Urinary bladder (tissue), 4 donors: ENCODE measurements around the gene CAPN3. TPM values are rescaled to one million over a fixed set of nuclear protein-coding genes. Genes with fewer than 3 reads are reported as not detected.

Experiments
- DNase-seq: peaks from one replicate; pipeline ENCODE4 v3.0.0-alpha.2; 2015; ENCODE audit errors: extremely low spot score
- H3K27ac ChIP-seq: one replicate; pipeline ENCODE4 v1.5.1; 2013; ENCODE audit warnings: low read depth, mild to moderate bottlenecking, moderate library complexity
- H3K36me3 ChIP-seq: one replicate; pipeline ENCODE4 v1.6.1; 2013; ENCODE audit warnings: mild to moderate bottlenecking, moderate library complexity; ENCODE audit not compliant: insufficient read depth
- H3K4me1 ChIP-seq: one replicate; pipeline ENCODE4 v1.6.1; 2013; ENCODE audit warnings: mild to moderate bottlenecking, moderate library complexity; ENCODE audit not compliant: insufficient read depth
- H3K4me3 ChIP-seq: one replicate; pipeline ENCODE4 v1.5.1; 2013; ENCODE audit warnings: low read depth, low read length
- WGBS: extraction: QIAGEN DNeasy Blood & Tissue Kit; methylation state at CpG from one replicate; pipeline ENCODE4 v1.1.7; 2013; 5-methylcytosine and 5-hydroxymethylcytosine counted together
- polyA plus RNA-seq: library from polyadenylated mRNA; stranded (reverse); fragments of 200-250 nt; gene quantifications from one replicate; pipeline ENCODE4 v1.2.3, GENCODE V29; 2013
- total RNA-seq: library from RNA; depleted of rRNA; stranded (reverse); fragments of >200 nt; gene quantifications from one replicate; pipeline ENCODE4 v1.2.3, GENCODE V29; 2014
- donor health status: healthy with polysubstance abuse.
- donor health status: healthy.

Gene CAPN3
- total and polyA plus RNA-seq, 2 donors: 6.3 to 8.6 TPM

- DNase-seq: no peak
- Histone ChIP-seq H3K4me3 (no peak overlapping the region), H3K36me3 (peaks cover 6% of the 10 kb centered on the region), H3K27ac (no peak overlapping the region), H3K4me1 (no peaks in the 10 kb centered on the region)
- 95% methylated on average over 7 of the region's 7 CpGs for WGBS
These were observed 60.1 kb downstream of the CAPN3 start for GRCh38 chr15:42419369-42419768.

GRCh38 chr15:42421376-42421775 lies 62.1 kb downstream of the CAPN3 start:
- no peak for DNase-seq
- H3K4me1 ChIP-seq: no peaks in the 10 kb centered on the region
- WGBS: 86% methylated on average over 2 of the region's 2 CpGs
- H3K4me3 ChIP-seq: no peak overlapping the region
- peaks cover 6% of the 10 kb centered on the region for H3K36me3 ChIP-seq
- H3K27ac ChIP-seq: no peak overlapping the region

DNA sequence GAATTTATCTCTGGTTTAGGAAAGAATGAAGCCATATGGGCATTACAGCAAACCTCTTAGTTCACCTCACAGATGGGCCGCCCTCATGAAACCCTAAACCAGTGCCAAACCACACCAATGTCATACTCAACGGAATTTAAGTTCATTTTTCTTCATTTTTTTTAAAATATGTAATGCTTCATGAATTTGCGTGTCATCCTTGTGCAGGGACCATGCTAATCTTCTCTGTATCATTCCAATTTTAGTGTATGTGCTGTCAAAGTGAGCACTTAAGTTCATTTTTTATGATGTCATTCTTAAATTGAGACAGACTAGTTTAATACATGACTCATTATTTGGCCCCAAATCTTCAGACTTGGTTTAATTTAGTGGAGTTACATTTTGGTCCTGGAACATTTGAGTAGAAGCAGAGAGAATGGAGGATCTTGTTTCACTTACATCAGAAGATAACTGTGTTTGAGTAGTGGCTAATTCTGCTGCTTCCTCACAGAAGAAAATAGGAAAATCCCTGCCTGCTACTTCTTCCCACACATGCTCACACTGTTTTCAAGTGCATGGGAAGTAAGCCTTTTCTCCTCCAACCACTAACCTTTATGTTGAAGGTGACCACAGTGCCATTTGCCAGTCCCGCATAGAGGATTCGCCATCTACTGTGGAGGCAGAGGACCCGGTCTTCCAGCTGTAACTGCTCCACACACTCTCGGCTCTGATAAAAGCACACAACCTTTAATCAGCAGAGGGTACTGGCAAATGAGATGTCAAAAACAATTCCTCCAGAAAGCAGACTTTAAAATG lies 68.3 kb downstream of the CAPN3 start:
- no peak for DNase-seq
- WGBS: 87% methylated on average over 7 of the region's 7 CpGs
- H3K36me3 ChIP-seq: peaks cover 5% of the 10 kb centered on the region
- H3K4me3 ChIP-seq: no peak overlapping the region
- H3K4me1 ChIP-seq: no peaks in the 10 kb centered on the region
- H3K27ac ChIP-seq: no peak overlapping the region

DNA sequence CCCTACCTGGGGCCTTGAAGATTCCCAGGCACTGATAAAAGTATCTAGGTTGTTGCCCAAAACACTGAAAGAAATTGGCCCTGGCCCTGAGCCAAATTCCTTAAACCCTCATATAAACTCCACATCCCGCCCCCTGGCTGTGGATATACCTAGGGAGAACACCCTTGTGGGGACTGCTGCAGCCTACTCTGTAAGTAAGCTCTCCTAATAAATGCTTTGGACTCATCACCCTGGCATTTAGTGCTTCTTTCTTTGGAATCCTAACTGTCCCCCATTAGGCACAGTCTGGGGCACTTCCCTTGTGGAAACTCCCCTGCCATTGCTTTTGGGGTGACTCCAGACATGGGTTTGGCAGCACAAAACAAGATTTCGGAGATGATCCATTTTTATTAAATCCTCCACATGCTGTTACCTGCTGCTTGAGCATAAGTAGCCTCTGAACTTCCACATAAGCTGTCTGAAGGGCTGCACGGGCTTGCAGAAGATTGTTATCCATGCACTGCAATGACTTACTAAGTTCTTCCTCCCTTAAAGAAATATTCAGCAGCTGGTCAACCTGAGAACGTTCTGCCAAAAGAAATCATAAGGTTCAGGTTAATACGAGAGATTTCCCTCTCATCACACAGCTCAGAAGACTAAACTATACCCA lies 85.2 kb downstream of the CAPN3 start:
- DNase-seq: peak; percentile 26
- H3K36me3 ChIP-seq: peaks cover 1% of the 10 kb centered on the region
- no peaks in the 10 kb centered on the region for H3K4me1 ChIP-seq
- H3K27ac ChIP-seq: no peak overlapping the region
- H3K4me3 ChIP-seq: no peak overlapping the region
- 63% methylated on average over 5 of the region's 5 CpGs for whole genome bisulfite sequencing

DNA sequence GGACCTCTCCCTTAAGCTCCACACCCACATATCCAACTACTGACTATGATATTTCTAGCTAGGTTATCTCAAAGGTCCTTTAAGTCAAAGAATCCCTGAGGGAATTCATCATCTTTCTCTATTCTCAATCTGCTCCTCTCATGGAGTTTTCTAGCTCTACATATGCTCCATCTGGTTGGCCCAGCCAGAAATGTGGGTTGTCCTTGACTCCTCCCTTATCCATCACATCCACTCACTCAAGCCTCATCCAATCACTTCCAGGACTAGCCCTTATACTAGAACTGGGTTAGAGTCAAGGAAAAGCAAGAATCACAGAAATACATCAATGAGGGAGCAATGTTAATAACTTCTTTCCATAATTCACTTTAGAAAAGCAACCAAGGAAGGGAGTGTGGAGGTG lies 86.2 kb downstream of the CAPN3 start:
- DNase-seq: no peak
- Histone ChIP-seq H3K4me3 (no peak overlapping the region), H3K27ac (no peak overlapping the region), H3K4me1 (no peaks in the 10 kb centered on the region), H3K36me3 (peaks cover 1% of the 10 kb centered on the region)

- Histone ChIP-seq H3K4me3 (no peak overlapping the region), H3K4me1 (no peaks in the 10 kb centered on the region), H3K27ac (no peak overlapping the region), H3K36me3 (no peaks in the 10 kb centered on the region)
- 94% methylated on average over 2 of the region's 2 CpGs for WGBS
- no peak for DNase-seq
These were observed 88.3 kb downstream of the CAPN3 start for GRCh38 chr15:42447599-42447998.

GRCh38 chr15:42448281-42448680 lies 89.0 kb downstream of the CAPN3 start:
- Histone ChIP-seq H3K4me1 (no peaks in the 10 kb centered on the region), H3K27ac (no peak overlapping the region), H3K4me3 (no peak overlapping the region), H3K36me3 (no peaks in the 10 kb centered on the region)
- DNase-seq: no peak
- WGBS: 97% methylated on average over 6 of the region's 6 CpGs

DNA sequence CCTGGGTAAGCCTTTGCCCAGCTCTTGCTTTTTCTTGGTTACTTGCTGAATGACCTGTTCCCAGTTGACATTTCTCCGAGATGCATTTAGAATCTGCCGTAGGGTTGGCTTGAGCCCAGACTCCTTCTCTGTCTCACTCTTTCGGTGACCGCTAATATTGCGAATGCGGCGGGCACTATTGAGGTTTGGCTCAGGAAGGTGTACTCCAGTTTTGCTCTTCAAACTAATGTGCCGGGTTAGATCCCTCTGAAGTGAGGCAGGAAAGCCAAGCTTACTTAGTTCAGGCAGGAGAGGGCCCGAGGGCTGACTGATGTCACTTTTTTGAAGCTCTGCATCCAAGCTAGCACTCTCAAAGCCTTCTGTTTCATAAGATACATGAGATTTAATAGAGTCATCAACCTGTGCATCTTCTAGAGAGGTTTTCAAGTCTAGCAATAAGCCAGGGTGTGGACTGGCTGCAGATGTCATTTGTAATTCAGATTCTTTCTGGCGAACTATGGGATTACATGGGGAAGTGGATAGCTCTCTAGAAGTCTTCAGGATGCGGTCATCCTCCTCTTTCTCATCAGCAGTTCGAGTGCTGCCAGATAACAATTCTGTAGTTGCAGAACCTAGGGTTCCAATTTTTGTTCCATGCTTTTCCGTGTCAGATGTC lies 90.6 kb downstream of the CAPN3 start:
- H3K36me3 ChIP-seq: no peaks in the 10 kb centered on the region
- no peak overlapping the region for H3K27ac ChIP-seq
- 95% methylated on average over 13 of the region's 13 CpGs for WGBS
- no peaks in the 10 kb centered on the region for H3K4me1 ChIP-seq
- H3K4me3 ChIP-seq: no peak overlapping the region
- no peak for DNase-seq

- Histone ChIP-seq H3K4me1 (no peaks in the 10 kb centered on the region), H3K27ac (no peak overlapping the region), H3K36me3 (no peaks in the 10 kb centered on the region), H3K4me3 (no peak overlapping the region)
- no peak for DNase-seq
- 99% methylated on average over 4 of the region's 4 CpGs for WGBS
These were observed 91.1 kb downstream of the CAPN3 start for GRCh38 chr15:42450425-42450790.

GRCh38 chr15:42453826-42454225 lies 94.5 kb downstream of the CAPN3 start:
- Histone ChIP-seq H3K4me3 (no peak overlapping the region), H3K4me1 (no peaks in the 10 kb centered on the region), H3K27ac (no peak overlapping the region), H3K36me3 (no peaks in the 10 kb centered on the region)
- DNase-seq: no peak
- WGBS: 98% methylated on average over 3 of the region's 3 CpGs

GRCh38 chr15:42456531-42456930 lies 97.2 kb downstream of the CAPN3 start:
- H3K4me1 ChIP-seq: no peaks in the 10 kb centered on the region
- H3K4me3 ChIP-seq: no peak overlapping the region
- no peak for DNase-seq
- no peaks in the 10 kb centered on the region for H3K36me3 ChIP-seq
- H3K27ac ChIP-seq: no peak overlapping the region

- H3K4me1 ChIP-seq: no peaks in the 10 kb centered on the region
- 15% methylated on average over 3 of the region's 3 CpGs for WGBS
- H3K27ac ChIP-seq: no peak overlapping the region
- DNase-seq: no peak
- no peak overlapping the region for H3K4me3 ChIP-seq
- H3K36me3 ChIP-seq: no peaks in the 10 kb centered on the region
These were observed 97.7 kb downstream of the CAPN3 start for GRCh38 chr15:42456971-42457370.

GRCh38 chr15:42457445-42458442 lies 98.4 kb downstream of the CAPN3 start:
- Histone ChIP-seq H3K36me3 (no peaks in the 10 kb centered on the region), H3K4me1 (no peaks in the 10 kb centered on the region), H3K4me3 (no peak overlapping the region), H3K27ac (peak overlapping the region; percentile 73)
- 17% methylated on average over 8 of the region's 8 CpGs for WGBS
- peak; percentile 86 for DNase-seq
